Measurements from ENCODE around the gene CCL28.
A peak's percentile ranks its signal among the peaks of the same experiment; 100 is the strongest.
"Not testable (repeated sequence)": the region's sequence is repeated elsewhere in the genome, so short reads cannot be mapped to it uniquely, and the experiment has no call there.

CCL28 gene

DNA sequence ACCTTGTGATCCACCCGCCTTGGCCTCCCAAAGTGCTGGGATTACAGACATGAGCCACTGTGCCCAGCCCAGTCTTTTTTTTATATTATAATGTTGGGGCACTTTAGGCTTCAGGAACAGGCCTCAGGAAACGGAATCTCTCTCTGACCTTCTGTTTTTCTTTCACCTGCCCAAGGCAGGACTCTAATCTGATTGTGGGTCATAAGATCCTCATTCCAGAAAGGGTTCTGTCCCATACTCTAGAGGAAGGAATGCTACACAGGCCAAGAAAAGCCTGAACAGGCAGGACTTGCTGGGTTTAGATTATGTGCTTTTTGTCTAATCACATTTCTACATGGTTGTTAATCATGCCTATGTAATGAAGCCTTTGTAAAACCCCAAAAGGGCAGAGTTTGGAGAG, 1.8 kb upstream of the CCL28 start:
- in situ Hi-C loops (cut with HindIII; ENCODE audit: low pct_ligation_motif_present, low pct_unique_long_range_greater_than_20kb, low sequenced_read_pairs): no loop called here
- no peak for DNase-seq

- no peak for DNase-seq
- in situ Hi-C loops (cut with HindIII; ENCODE audit: low pct_ligation_motif_present, low pct_unique_long_range_greater_than_20kb, low sequenced_read_pairs): no loop called here
Measured at GRCh38 chr5:43412644-43413043, 453 bp upstream of the CCL28 start.

DNA sequence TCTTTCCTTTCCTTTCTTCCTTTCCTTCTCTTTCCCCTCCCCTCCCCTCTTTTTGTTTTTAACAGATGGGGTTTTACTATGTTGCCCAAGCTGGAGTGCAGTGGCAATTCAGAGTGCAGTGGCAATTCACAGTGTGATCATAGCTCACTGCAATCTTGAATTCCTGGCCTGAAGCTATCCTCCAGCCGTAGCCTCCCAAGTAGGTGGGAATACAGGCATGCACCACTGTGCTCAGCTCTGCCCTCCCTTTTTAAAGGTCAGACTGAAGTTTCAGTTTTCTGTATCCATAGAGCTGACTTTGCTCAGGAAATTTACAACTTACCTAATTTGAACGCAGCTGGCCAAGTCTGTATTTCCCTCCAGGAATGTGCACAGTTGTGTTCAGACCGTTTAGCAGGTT, 696 bp downstream of the CCL28 start:
- in situ Hi-C loops (cut with HindIII; ENCODE audit: low pct_ligation_motif_present, low pct_unique_long_range_greater_than_20kb, low sequenced_read_pairs): no loop called here
- no peak for DNase-seq

DNA sequence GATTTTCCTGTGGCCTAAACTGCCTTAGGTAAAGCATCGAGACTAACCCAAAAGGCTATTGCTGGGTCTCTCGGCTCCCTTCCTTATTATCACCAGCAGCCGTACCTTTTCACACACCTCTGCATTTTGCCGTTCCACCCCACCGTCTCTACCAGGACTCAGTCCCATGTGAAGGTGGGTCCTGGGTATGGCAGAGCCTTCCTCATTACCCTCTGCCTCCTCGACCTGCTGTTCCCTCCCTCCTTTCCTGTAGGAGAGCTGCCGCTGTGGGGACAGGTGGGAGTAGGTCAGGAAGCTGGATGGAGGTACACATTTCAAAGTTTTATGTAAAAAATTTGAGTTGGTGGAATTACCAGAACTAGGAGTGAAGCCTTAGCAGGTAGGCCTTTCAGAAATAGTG, 1.8 kb downstream of the CCL28 start:
- DNase-seq: no peak
- in situ Hi-C loops (cut with HindIII; ENCODE audit: low pct_ligation_motif_present, low pct_unique_long_range_greater_than_20kb, low sequenced_read_pairs): no loop called here

DNA sequence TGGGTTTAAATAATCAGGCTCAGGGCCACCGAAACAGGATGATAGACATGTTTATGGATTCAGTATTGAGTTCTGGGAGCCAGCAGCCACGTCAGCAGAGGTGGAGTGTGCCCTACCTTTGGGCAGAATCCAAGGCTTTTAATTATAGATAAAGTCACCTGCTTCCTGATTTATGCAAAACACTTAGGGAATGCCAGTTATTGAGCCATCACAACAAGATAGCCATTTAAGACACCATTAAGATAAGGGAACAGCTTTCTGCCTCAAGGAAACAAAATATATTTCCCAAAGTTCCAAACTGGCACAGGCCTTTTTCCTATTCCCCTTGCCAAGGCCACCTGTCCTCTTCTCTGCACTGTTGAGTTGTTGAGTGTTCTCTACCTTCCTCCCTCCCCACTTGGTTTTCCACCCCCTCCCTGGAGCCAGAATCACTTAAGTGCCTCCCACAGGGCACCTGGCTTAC, 2.4 kb downstream of the CCL28 start:
- DNase-seq: no peak
- in situ Hi-C loops (cut with HindIII; ENCODE audit: low pct_ligation_motif_present, low pct_unique_long_range_greater_than_20kb, low sequenced_read_pairs): no loop called here

DNA sequence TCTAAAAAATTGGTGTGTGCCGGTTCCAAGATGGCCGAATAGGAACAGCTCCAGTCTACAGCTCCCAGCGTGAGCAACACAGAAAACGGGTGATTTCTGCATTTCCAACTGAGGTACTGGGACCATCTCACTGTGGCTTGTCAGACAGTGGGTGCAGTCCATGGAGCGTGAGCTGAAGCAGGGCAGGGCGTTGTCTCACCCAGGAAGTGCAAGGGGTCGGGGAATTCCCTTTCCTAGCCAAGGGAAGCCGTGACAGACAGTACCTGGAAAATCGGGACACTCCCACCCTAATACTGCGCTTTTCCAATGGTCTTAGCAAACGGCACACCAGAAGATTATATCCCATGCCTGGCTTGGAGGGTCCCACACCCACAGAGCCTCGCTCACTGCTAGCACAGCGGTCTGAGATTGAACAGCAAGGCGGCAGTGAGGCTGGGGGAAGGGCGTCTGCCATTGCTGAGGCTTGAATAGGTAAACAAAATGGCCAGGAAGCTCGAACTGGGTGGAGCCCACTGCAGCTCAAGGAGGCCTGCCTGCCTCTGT, 9.6 kb downstream of the CCL28 start:
- in situ Hi-C loops (cut with HindIII; ENCODE audit: low pct_ligation_motif_present, low pct_unique_long_range_greater_than_20kb, low sequenced_read_pairs); DNase-seq: not testable (repeated sequence)

DNA sequence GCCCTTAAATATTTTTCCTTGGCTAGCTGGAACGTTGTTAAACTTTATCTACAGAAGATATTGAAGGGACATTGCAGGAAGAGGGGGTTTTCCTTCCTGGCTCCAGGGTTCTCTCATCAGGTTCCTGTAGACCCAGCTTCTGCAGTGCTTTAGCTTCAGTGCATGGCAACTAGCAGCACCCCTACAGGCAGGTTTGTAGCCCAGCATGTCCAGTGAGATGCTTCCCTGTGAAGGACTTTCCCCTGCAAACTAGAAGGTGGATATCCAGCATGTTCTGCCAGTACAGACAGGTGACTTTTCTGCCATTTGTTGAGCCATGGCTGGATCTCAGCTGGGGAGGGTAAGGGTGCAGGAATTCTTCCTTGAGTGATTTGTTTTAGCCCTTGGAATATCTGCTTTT, 10.4 kb downstream of the CCL28 start:
- DNase-seq: no peak
- in situ Hi-C loops (cut with HindIII; ENCODE audit: low pct_ligation_motif_present, low pct_unique_long_range_greater_than_20kb, low sequenced_read_pairs): no loop called here

DNA sequence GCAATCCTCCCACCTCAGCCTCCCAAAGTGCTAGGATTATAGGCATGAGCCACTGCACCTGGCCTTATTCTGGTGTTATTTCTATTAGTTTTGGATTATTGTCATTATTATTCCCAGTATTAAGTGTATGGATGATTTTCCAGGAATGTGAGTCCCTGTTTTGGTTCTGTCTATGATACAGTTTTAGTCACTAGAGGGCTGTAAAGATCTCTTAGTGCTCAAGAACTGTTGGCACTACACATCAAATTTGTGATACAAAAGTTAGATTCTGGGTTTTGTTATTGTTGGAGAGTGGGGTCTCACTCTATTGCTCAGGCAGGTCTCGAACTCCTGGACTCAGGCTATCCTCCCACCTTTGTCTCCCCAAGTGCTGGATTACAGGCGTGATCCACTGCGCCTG, 12.1 kb downstream of the CCL28 start:
- DNase-seq: peak; percentile 8
- in situ Hi-C loops (cut with HindIII; ENCODE audit: low pct_ligation_motif_present, low pct_unique_long_range_greater_than_20kb, low sequenced_read_pairs): no loop called here

- in situ Hi-C loops (cut with HindIII; ENCODE audit: low pct_ligation_motif_present, low pct_unique_long_range_greater_than_20kb, low sequenced_read_pairs): no loop called here
- peak; percentile 51 for DNase-seq
Measured at GRCh38 chr5:43396762-43397304, 15.4 kb downstream of the CCL28 start.

- in situ Hi-C loops (cut with HindIII; ENCODE audit: low pct_ligation_motif_present, low pct_unique_long_range_greater_than_20kb, low sequenced_read_pairs): no loop called here
- no peak for DNase-seq
Measured at GRCh38 chr5:43390471-43390870, 21.7 kb downstream of the CCL28 start.

DNA sequence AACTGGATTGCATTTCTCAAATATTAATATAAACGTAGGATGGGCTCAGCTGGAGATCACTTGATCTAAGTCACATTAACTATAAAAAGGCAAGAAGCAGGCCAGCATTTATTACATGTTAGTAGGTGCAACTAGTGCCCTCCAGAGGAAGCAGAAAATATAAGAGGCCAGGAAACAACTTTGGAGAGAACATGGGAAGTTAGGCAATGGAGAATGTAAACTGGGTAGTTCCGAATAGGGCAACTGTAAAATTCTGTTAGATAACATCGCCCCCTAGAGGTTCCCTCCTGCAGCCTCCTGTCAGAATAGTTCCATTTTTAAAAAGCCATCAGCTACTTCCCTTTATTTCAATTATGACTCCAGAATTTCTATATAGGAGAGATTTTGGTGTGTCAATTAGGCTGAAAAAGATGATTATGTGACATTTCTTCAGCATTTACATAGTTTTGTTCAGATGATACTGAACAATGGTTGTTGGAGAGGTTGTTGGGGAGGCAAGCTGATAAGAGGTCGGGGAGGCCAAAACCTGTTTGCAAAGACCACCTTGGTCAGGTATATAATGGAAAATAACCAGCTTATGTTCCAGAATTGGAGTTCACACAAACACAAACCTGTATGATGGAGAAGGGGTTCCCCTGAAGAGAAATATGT, 22.4 kb downstream of the CCL28 start:
- DNase-seq: peak; percentile 87
- in situ Hi-C loops (cut with HindIII; ENCODE audit: low pct_ligation_motif_present, low pct_unique_long_range_greater_than_20kb, low sequenced_read_pairs): no loop called here

GRCh38 chr5:43386960-43387362, 25.2 kb downstream of the CCL28 start:
- DNase-seq: no peak
- in situ Hi-C loops (cut with HindIII; ENCODE audit: low pct_ligation_motif_present, low pct_unique_long_range_greater_than_20kb, low sequenced_read_pairs): no loop called here

GRCh38 chr5:43376496-43377140, 35.6 kb downstream of the CCL28 start:
- in situ Hi-C loops (cut with HindIII; ENCODE audit: low pct_ligation_motif_present, low pct_unique_long_range_greater_than_20kb, low sequenced_read_pairs): no loop called here
- DNase-seq: no peak

GRCh38 chr5:43371821-43372220, 40.4 kb downstream of the CCL28 start:
- in situ Hi-C loops (cut with HindIII; ENCODE audit: low pct_ligation_motif_present, low pct_unique_long_range_greater_than_20kb, low sequenced_read_pairs): no loop called here
- DNase-seq: no peak

- in situ Hi-C loops (cut with HindIII; ENCODE audit: low pct_ligation_motif_present, low pct_unique_long_range_greater_than_20kb, low sequenced_read_pairs): no loop called here
- DNase-seq: no peak
Measured at GRCh38 chr5:43370352-43370751, 41.8 kb downstream of the CCL28 start.

GRCh38 chr5:43369651-43370050, 42.5 kb downstream of the CCL28 start:
- in situ Hi-C loops (cut with HindIII; ENCODE audit: low pct_ligation_motif_present, low pct_unique_long_range_greater_than_20kb, low sequenced_read_pairs): no loop called here
- DNase-seq: no peak

DNA sequence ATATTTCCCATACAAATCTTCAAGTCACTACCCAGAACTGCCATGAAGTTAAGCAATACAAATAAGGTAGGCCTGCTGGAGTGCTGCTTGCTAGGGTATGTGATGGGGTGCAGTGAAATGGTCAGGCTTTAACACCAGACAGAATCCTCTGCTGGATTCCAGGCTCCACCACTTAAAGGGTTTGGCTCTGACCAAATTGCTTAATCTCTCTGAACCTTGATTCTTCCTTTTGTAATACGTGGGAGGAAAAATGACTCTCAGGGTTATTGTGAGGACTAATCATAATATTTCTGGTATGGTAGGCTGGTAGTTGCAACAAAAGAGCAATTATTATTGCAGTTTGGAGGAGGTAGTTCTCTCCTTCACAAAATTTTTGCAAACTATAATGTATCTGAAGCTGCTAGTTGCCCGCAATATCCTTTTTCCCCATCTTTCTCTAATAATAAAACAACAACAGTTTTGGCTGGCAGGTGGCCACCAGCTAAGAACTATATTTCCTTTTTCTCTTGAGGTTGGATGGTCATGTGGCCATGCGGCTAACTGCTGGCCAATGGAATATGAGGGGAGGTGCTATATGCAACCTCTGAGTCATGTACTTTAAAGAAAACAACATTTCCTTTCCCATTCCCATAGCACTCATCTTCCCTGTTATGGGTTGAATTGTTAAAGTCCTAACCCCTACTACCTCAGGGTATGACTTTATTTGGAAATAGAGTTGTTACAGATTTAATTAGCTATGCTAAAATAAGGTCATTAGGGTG, 44.1 kb downstream of the CCL28 start:
- in situ Hi-C loops (cut with HindIII; ENCODE audit: low pct_ligation_motif_present, low pct_unique_long_range_greater_than_20kb, low sequenced_read_pairs): no loop called here
- DNase-seq: no peak

DNA sequence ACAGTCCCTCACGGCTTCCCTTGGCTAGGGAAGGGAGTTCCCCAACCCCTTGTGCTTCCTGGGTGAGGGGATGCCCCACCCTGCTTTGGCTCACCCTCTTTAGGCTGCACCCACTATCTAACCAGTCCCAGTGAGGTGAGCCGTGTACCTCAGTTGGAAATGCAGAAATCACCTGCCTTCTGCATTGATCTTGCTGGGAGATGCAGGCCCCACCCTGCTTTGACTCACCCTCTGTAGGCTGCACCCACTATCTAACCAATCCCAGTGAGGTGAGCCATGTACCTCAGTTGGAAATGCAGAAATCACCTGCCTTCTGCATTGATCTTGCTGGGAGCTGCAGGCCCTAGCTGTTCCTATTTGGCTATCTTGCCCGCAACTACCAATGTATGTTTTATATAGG, 44.7 kb downstream of the CCL28 start:
- in situ Hi-C loops (cut with HindIII; ENCODE audit: low pct_ligation_motif_present, low pct_unique_long_range_greater_than_20kb, low sequenced_read_pairs): no loop called here
- no peak for DNase-seq

DNA sequence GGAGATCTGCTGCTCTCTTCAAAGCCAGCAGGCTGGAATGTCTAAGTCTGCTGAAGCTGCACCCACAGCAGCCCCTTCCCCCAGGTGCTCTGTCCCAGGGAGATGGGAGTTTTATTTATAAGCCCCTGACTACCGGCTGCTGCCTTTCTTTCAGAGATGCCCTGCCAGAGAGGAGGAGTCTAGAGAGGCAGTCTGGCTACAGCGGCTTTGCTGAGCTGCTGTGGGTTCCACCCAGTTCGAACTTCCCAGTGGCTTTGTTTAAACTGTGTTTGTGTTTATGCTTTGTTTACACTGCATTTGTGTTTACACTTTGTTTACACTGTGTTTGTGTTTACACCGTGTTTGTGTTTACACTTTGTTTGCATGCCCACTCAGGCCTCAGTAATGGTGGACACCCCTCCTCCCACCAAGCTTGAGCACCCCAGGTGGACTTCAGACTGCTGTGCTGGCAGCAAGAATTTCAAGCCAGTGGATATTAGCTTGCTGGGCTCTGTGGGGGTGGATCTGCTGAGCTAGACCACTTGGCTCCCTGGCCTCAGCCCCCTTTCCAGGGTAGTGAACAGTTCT, 45.4 kb downstream of the CCL28 start:
- in situ Hi-C loops (cut with HindIII; ENCODE audit: low pct_ligation_motif_present, low pct_unique_long_range_greater_than_20kb, low sequenced_read_pairs); DNase-seq: not testable (repeated sequence)
